NCI-H2081 (cell line): Measurements from ENCODE around the gene PKN1.
"Not testable (repeated sequence)": the region's sequence is repeated elsewhere in the genome, so short reads cannot be mapped to it uniquely, and the experiment has no call there.

Source experiments
- DNase-seq, 2 experiments: peaks; one replicate each; lab custom pipeline; 2025; lab: John Stamatoyannopoulos, UW

The PKN1 gene

DNA sequence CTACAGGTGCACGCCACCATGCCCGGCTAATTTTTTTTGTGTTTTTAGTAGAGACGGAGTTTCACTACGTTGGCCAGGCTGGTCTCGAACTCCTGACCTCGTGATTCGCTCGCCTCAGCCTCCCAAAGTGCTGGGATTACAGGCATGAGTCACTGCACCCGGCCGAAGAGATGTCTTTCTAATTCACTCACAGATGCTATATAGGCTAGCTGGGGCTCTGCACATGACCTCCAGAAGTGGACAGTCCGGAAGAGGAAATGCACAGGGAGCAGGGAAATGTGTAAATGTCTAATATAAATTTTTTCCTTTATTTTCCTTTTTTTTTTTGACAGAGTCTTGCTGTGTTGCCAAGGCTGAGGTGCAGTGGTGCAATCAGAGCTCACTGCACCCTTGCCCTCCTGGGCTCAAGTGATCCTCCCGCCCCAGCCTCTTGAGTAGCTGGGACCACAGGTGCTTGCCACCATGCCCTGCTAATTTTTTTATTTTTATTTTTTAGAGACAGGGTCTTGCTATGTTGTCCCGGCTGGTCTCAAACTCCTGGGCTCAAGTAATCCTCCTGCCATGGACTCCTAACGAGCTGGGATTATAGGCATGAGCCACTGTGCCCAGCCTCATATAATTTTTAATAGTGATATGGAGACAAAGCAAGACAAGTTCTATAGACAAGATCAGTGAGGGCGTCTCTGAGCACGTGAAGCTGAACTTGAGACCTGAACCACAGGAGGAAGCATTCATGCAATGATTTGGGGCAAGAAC, 54.4 kb downstream of the PKN1 start:
- DNase-seq = no peak

DNA sequence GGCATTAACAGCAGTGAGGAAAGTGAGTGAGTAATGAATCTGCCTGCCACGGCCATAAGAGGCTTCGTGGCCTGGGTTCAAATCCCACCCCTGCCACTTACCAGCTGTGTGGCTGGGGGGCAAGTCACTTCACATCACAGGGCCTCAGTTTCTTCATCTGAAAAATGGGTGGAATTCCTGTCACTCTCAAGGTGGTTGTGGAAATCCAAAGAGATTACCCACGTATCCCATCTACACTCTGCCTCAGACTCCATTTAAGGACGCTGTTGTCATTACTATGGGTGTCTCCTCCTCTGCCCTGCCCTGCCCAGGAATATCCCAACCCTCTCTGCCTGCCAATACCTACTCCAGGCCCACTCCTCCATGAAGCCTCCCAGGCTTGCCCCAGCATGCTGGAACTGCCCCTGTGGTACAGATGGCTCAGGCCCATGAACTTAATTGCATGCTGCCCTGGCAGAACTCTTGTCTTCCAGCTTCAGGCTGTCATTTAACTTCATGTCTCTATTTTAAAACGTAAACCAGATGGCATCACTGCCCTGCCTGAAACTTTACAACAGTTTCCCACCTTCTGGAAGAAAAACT, 59.7 kb downstream of the PKN1 start:
- no peak for DNase-seq

- no peak for DNase-seq
Observed at GRCh38 chr19:14494411-14494810, 61.3 kb downstream of the PKN1 start.

GRCh38 chr19:14494910-14495671, 62.0 kb downstream of the PKN1 start:
- DNase-seq = no peak

DNA sequence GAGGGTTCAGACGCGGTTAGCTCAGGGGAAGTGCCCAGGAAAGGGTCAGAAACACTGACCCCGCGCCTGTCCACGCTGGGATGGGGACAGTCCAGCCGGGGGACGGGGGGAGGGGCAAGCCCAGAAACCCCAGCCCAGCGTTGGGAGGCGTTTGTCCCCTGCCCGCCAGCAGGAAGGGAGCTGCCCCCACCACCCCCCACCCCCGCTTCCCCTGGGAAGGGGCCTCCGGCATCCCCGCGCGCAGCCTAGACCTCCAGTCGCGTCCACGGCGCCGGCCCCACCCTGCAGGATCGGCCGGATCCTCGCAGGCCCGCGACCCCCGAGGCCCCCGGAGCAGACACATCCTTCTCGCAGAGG, 62.5 kb downstream of the PKN1 start:
- DNase-seq = no peak

DNA sequence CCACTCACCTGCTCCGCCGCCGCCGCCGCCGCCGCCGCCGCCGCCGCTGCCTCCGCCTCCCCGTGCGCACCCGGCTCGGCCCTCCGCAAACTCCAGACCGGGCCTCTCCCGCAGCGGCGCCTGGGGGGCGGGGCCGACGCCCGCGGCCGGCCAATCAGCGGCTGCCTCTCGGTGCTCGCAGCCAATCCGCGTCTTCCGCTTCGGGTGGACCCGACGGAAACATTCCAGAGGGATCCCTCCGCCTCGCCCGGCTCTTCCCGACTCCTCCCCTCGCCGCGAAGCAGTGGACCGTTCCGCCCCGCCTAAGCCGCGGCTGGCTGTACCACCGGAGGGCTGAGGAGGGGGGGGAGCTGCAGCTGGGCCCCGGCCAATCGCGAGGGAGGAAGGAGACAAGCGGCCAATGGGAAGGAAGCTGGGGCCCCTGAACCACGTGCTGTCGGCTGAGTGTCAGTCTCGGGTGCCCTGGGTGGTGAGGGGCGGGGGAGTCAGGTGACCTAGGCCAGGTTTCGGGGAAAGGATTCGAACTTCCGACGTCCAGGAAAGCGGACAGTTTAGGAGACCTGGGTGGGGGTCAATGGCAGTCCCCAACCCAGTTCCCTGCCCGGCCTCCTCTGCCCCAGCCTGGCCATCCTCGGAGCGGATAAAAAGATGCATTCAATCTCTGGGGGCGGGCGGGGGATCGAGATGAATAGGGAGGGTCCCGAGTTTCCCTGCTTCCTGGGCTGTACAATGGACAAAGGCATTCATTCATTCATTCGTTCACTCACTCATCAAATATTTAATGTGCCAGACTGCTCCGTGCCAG, 63.1 kb downstream of the PKN1 start, which contains the start of gene GIPC1:
GIPC1 (minus strand) TSS at position 99 of the 805 bp plus-strand sequence. CDS start 13,151 bp downstream, outside the sequence.
- peak; percentile 98 to 99 for DNase-seq

- DNase-seq = no peak
Observed at GRCh38 chr19:14496834-14497227, 63.7 kb downstream of the PKN1 start.

DNA sequence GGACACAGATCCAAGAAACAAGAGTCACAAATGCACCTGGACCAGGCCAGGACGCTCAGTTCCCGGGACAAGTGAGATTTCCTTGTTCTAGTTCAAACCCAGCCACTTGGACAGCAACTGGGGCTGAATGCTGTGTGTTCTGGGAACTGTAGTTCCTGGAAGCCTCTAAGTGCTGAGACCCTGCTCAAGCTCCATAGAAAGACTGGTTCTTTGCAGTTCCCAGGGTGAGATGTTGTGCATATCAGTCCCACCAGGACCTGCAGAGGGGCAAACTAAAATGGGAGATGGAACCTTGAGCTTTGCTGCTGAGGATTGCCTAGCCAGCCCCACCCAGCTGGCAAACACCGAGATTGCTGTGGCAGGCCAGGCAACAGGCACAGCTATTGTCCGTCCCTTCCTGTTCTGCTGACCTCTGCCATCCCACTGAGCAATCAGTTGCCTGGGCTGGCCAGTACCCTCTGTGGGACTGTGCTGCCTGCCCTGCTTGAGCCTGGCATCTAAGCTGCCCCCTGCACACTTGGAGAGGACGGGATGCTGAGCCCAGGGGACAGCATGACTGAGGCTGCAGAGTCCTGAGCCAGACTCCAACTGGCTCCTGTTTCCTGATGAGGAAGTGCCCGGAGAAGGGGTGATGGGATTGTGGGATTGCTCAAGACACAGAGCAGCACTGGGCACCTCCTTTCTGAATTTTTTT, 64.3 kb downstream of the PKN1 start:
- no peak for DNase-seq

DNA sequence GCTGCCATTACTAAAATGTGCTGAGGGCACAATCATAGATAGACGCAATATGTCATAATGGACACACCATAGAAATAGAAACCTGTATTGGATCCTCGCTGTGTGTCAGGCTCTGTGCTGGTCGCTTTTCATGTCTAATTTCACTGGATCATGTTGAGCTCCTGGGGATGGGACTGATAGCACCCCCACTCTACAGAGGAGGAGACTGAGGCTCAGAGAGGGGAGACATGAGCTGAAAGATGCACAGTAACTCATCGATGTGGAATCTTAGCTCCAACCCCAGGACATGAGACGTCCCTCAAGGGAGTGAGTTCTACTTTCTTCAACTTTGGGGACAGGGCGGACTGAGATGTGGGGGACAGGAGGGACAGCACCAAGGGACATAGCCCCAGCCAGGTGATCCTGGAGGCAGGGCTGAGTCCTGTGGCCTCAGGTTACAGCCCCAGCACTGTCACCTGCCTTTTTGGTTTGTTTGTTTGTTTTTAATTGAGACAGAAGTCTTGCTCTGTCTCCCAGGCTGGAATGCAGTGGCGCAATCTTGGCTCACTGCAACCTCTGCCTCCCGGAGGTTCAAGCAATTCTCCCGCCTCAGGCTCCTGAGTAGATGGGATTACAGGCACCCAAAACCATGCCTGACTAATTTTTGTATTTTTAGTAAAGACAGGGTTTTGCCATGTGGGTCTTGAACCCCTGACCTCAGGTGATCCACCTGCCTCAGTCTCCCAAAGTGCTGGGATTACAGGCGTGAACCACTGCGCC, 69.4 kb downstream of the PKN1 start:
- DNase-seq = no peak

- no peak for DNase-seq
Observed at GRCh38 chr19:14503285-14503684, 70.2 kb downstream of the PKN1 start.

GRCh38 chr19:14504575-14504974, 71.5 kb downstream of the PKN1 start:
- DNase-seq = not testable (repeated sequence)

DNA sequence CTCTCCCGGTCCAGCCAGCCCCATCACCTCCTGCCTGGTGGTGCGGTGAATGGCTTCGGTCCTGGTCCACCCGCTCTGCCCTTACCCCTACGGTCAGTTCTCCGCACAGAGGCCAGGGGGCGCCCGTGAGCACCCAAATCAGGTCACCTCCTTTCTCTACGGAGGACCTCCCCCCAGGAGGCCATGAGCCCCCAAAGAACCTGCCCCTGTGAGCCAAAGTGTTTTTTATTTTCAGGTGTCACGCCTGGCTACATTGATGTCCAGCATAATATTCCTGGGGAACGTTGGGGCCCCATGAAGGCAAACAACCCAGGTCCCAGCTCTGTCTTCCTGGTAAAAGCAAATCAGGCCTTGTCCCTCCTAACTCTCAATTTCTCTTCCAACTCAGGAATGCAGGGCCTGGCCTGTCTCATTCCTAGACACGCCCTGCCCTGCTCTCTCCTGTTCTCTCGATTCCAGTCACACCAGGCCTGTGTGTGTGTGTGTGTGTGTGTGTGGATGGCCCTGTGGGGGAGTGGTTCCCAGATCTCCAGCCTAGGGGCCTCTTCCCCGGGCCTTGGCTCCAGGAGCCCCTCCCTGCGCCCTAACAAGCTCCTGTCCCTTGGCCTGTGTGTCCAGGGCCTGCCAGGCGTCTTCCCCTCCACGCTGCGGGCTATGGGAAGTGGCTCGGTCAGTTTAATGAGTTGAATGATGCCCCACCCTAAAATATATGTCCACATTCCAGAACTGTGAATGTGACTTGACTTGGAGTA, 72.6 kb downstream of the PKN1 start:
- peak in 1 of 2 experiments; percentile 15 for DNase-seq

GRCh38 chr19:14507704-14508542, 74.8 kb downstream of the PKN1 start:
- no peak for DNase-seq

- no peak for DNase-seq
Observed at GRCh38 chr19:14510311-14511228, 77.5 kb downstream of the PKN1 start.

- no peak for DNase-seq
Observed at GRCh38 chr19:14511229-14511593, 78.1 kb downstream of the PKN1 start.

GRCh38 chr19:14512406-14512961, 79.4 kb downstream of the PKN1 start:
- no peak for DNase-seq

DNA sequence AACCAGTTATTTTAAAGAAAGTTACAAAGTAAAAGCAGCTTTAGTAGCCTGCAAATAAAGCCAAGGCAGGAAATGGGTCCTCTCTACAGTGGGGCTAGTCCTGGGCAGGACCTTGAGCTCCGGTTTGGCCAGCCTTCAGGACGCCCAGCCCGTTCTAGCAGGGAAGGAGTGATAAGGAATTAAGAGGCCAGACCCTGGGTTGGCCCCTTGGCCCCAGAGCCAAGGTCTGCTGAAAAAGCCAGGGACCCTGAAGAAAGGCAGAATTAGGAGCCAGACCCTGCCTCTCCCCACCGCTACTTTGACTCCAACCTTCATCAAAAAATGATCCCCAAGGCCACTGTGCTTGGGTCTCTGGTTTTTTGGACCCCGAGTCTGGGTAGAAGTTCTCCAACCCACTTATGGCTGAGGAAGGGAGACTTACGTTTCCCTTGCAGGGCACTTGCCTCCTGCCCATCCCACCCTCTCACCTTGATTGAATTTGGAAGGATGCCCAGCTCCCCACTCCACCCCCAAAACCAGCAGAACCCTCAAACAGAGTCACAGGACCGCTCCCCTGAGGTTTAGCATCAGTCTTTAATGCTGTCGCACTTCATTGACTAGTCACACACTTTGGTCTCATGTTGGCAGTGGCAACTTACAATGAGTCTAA, 81.2 kb downstream of the PKN1 start:
- DNase-seq = no peak
